Omental fat pad (tissue), 4 donors: ENCODE measurements around the gene ABR. TPM values are rescaled to one million over a fixed set of nuclear protein-coding genes. Genes with fewer than 3 reads are reported as not detected.

Experiments used
- ATAC-seq: fragments of 150-250 bp; one replicate; pipeline ENCODE4 v1.9.1; 2016; ENCODE audit warnings: mild to moderate bottlenecking, moderate library complexity; ENCODE audit not compliant: low FRiP score
- DNase-seq: peaks from one replicate; pipeline ENCODE4 v3.0.0-alpha.2; 2019; ENCODE audit warnings: low spot score
- total RNA-seq, 4 donors: library from RNA; depleted of rRNA; stranded (reverse); fragments of >200 nt; gene quantifications; one replicate each; pipeline ENCODE4 v1.1.0, GENCODE V29; 2016
- TF ChIP-seq, protein P1 (sequence below), 3 donors: fragments of 450-650 bp; IDR thresholded peaks; one replicate each; pipeline ENCODE4 v1.5.1; 2016 to 2017; ENCODE audit warnings: antibody characterized with exemption in 3 of 3, mild to moderate bottlenecking in 3 of 3, moderate library complexity in 2 of 3

Gene ABR
- total RNA-seq, 4 donors from 2014 or later, result 51.1 to 92.1 (median 75.8) TPM

DNA sequence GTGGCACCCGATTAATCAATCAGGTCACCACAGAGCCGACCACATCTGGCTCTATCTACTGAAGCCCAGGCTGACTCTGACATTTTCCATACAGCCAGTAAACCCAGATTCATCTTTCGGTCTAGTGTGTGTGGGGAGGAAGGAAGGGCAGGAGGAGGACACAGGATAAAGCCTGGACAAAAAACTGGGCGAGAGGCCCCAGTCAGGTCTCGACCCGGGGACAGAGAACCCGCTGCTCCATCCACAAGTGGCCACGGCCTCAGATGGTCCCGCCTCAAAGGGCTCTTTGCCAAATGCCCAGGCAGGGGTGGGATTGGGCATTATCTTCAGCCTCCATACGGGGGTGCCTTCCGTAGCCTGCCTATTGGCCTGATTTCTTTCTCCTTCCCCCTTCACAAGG lies 7.8 kb downstream of the ABR start:
- no peak for DNase-seq
- TF ChIP-seq, protein P1, sequence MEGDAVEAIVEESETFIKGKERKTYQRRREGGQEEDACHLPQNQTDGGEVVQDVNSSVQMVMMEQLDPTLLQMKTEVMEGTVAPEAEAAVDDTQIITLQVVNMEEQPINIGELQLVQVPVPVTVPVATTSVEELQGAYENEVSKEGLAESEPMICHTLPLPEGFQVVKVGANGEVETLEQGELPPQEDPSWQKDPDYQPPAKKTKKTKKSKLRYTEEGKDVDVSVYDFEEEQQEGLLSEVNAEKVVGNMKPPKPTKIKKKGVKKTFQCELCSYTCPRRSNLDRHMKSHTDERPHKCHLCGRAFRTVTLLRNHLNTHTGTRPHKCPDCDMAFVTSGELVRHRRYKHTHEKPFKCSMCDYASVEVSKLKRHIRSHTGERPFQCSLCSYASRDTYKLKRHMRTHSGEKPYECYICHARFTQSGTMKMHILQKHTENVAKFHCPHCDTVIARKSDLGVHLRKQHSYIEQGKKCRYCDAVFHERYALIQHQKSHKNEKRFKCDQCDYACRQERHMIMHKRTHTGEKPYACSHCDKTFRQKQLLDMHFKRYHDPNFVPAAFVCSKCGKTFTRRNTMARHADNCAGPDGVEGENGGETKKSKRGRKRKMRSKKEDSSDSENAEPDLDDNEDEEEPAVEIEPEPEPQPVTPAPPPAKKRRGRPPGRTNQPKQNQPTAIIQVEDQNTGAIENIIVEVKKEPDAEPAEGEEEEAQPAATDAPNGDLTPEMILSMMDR (IDR thresholded peaks at IDR 0.05), result no peak
- ATAC-seq, result no peak

DNA sequence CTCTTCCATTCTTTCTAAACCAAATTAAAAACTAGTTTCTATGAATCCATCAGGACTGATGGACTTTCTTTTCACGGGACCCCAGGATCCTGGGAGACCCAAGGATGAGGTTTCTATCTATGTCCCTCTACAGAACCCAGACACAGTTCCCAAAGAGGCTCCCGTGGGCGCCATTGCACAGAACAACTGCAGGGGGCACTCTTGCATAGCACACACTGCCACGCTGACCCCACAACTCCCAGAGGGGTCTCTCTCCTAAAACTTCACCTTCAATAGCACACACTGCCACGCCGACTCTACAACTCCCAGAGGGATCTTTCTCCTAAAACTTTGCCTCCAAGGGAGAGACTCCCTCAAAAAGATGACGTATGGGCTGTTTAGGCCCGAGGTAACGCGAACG lies 9.0 kb downstream of the ABR start:
- ATAC-seq (no peak), DNase-seq (no peak)
- TF ChIP-seq, protein P1 (IDR thresholded peaks at IDR 0.05), result no peak

DNA sequence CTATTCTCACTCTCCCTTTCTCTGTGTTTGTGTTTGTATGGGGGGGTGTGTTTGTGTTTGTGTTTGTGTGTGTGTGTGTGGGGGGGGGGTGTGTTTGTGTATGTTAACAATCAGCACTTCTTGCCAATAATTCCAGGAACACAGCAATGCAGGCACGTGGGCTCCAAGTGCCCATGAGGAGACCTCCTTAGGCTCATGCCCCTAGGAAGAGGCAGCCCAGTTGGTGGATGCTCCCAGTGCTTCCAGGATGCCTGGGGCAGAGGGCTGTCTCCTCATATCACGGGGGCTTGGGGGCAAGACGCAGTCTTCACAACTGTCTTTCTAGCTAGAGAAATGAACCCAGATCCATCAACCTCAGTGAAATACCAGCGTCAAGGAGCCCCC lies 9.9 kb downstream of the ABR start:
- no peak for DNase-seq
- ATAC-seq, result no peak
- TF ChIP-seq, protein P1 (IDR thresholded peaks at IDR 0.05), result no peak

DNA sequence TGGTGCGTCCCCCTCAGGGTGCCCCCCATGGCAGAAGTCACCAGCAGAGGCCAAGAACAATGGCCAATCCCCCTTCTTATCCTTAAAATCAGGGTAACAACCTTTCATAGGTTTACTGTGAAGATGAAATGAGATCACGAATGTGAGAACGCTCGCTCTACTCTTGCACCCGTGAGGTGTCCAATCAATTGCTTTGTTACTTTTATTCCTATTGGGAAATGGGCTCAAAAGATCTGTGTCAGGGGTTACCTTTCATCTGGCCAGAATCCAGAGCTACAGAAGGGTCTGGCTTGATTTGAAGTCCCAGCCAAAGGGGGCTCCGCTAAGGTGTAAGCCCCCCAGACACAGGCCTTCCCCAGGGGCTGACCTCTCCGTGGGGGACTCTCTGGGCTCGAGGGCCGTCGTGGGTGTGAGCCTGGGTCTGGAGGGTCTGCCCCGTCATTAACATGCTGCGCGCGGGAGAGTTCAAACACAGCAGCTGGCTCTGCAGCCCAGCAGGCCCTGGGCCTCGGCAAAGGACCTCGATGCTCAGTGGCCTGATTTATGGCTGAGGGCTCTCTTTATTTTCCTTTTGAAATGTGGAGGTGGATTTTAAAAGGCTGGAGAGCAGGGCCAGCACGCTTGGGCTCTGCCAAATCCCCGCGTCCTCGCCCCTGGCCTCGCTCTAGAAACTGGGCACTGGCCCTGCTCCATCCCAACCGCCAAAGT lies 10.4 kb downstream of the ABR start:
- TF ChIP-seq, protein P1 (IDR thresholded peaks at IDR 0.05), result no peak
- DNase-seq, result no peak
- ATAC-seq, result no peak

- TF ChIP-seq, protein P1 (IDR thresholded peaks at IDR 0.05), result no peak
- ATAC-seq (no peak), DNase-seq (no peak)
Measured at GRCh38 chr17:1168533-1169220, 11.1 kb downstream of the ABR start.

GRCh38 chr17:1166276-1166675 lies 13.5 kb downstream of the ABR start:
- TF ChIP-seq, protein P1 (IDR thresholded peaks at IDR 0.05), result no peak
- DNase-seq (no peak), ATAC-seq (no peak)

- ATAC-seq, result no peak
Measured at GRCh38 chr17:1165836-1166235, 13.9 kb downstream of the ABR start.

More at GRCh38 chr17:1165836-1166235, 13.9 kb downstream of the ABR start:
- DNase-seq, result no peak
- TF ChIP-seq, protein P1 (IDR thresholded peaks at IDR 0.05), result no peak
